ENCODE measurements around the gene PLA2G4B.

DNA sequence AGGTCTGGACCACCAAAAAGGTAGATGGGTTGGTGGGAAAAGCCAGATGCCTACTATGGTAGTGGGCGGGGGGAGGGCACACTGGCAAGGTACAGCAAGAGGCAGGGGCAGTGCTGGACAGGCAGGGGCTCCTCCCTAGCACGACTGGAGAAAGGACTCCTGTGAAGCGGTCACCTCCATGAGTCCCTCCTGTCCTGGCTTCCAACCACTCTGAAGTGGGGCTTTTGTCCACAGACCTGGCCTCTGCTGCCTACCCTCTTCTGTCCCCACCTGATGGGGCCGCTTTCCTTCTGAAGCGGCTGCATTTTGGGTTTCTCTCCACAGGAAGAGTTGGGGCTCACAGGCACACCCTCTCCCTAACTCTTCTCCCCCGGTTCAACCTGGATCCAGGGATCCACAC is 57.9 kb downstream of the PLA2G4B start:
- TF ChIP-seq POLR2A (IDR thresholded peaks at IDR 0.05): no peak
- TF ChIP-seq, protein P1, sequence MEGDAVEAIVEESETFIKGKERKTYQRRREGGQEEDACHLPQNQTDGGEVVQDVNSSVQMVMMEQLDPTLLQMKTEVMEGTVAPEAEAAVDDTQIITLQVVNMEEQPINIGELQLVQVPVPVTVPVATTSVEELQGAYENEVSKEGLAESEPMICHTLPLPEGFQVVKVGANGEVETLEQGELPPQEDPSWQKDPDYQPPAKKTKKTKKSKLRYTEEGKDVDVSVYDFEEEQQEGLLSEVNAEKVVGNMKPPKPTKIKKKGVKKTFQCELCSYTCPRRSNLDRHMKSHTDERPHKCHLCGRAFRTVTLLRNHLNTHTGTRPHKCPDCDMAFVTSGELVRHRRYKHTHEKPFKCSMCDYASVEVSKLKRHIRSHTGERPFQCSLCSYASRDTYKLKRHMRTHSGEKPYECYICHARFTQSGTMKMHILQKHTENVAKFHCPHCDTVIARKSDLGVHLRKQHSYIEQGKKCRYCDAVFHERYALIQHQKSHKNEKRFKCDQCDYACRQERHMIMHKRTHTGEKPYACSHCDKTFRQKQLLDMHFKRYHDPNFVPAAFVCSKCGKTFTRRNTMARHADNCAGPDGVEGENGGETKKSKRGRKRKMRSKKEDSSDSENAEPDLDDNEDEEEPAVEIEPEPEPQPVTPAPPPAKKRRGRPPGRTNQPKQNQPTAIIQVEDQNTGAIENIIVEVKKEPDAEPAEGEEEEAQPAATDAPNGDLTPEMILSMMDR (IDR thresholded peaks at IDR 0.05): no peak
